HG03066 (cell line): ENCODE data around the gene DNAH5.
"Not testable (repeated sequence)": the region's sequence is repeated elsewhere in the genome, so short reads cannot be mapped to it uniquely, and the experiment has no call there.

Experiments used
- ATAC-seq: cut with Tn5 transposase; IDR thresholded peaks from one replicate; pipeline ENCODE4 v1.9.1; 2021; ENCODE audit warnings: low read depth; ENCODE audit not compliant: unreplicated experiment

The DNAH5 gene

GRCh38 chr5:13944560-13945199 lies at the start of gene DNAH5:
Gene DNAH5, minus strand, starts transcription at chr5:13944688. Its CDS starts 250 bp downstream, at chr5:13944438.
- ATAC-seq: no peak

- no peak for ATAC-seq
Measured at GRCh38 chr5:13993926-13994325, 49.4 kb upstream of the DNAH5 start.

- no peak for ATAC-seq
Measured at GRCh38 chr5:13992795-13993194, 48.3 kb upstream of the DNAH5 start.

GRCh38 chr5:13991365-13991764 lies 46.9 kb upstream of the DNAH5 start:
- ATAC-seq: no peak

GRCh38 chr5:13990896-13991295 lies 46.4 kb upstream of the DNAH5 start:
- no peak for ATAC-seq

- no peak for ATAC-seq
Measured at GRCh38 chr5:13989832-13990231, 45.3 kb upstream of the DNAH5 start.

- no peak for ATAC-seq
Measured at GRCh38 chr5:13987843-13988464, 43.5 kb upstream of the DNAH5 start.

GRCh38 chr5:13985731-13986418 lies 41.4 kb upstream of the DNAH5 start:
- ATAC-seq: no peak

GRCh38 chr5:13984888-13985287 lies 40.4 kb upstream of the DNAH5 start:
- ATAC-seq: not testable (repeated sequence)

- ATAC-seq: no peak
Measured at GRCh38 chr5:13976867-13977830, 32.7 kb upstream of the DNAH5 start.

- no peak for ATAC-seq
Measured at GRCh38 chr5:13976223-13976622, 31.7 kb upstream of the DNAH5 start.

- no peak for ATAC-seq
Measured at GRCh38 chr5:13975246-13975645, 30.8 kb upstream of the DNAH5 start.

GRCh38 chr5:13973724-13974123 lies 29.2 kb upstream of the DNAH5 start:
- no peak for ATAC-seq

GRCh38 chr5:13972029-13972428 lies 27.5 kb upstream of the DNAH5 start:
- ATAC-seq: no peak

- ATAC-seq: peak; percentile 86
Measured at GRCh38 chr5:13957032-13957645, 12.7 kb upstream of the DNAH5 start.

- ATAC-seq: no peak
Measured at GRCh38 chr5:13956471-13956870, 12.0 kb upstream of the DNAH5 start.

- no peak for ATAC-seq
Measured at GRCh38 chr5:13955896-13956295, 11.4 kb upstream of the DNAH5 start.

GRCh38 chr5:13946111-13946510 lies 1.6 kb upstream of the DNAH5 start:
- ATAC-seq: no peak

GRCh38 chr5:13945271-13945670 lies 783 bp upstream of the DNAH5 start:
- ATAC-seq: no peak

- no peak for ATAC-seq
Measured at GRCh38 chr5:13943676-13944075, 812 bp downstream of the DNAH5 start.
